Fibroblast of lung (primary cell): ENCODE results near the gene CRHR1. TPM values are rescaled to one million over a fixed set of nuclear protein-coding genes. Genes with fewer than 3 reads are reported as not detected.
"Not testable (repeated sequence)": the region's sequence is repeated elsewhere in the genome, so short reads cannot be mapped to it uniquely, and the experiment has no call there.

Experiments used
- DNase-seq, 2 donors: peaks; one replicate each; pipeline versions ENCODE4 v3.0.0 to v3.0.0-alpha.2; 2010; ENCODE audit warnings: low read depth in 2 of 2
- H2AFZ ChIP-seq: 2 replicates; pipeline ENCODE4 v1.5.1; 2012; ENCODE audit warnings: low read length, control low read depth, inconsistent platforms
- H3K27ac ChIP-seq: 2 replicates; pipeline ENCODE4 v1.5.1; 2011; ENCODE audit warnings: low read length, control low read depth; ENCODE audit not compliant: insufficient read depth
- H3K27me3 ChIP-seq: 2 replicates; pipeline ENCODE4 v1.5.1; 2011; ENCODE audit warnings: mild to moderate bottlenecking, low read length; ENCODE audit not compliant: control insufficient read depth, insufficient read depth
- H3K36me3 ChIP-seq: 2 replicates; pipeline ENCODE4 v1.5.1; 2011; ENCODE audit warnings: low read length; ENCODE audit not compliant: control insufficient read depth, insufficient read depth
- H3K4me1 ChIP-seq: 2 replicates; pipeline ENCODE4 v1.5.1; 2011; ENCODE audit warnings: low read length; ENCODE audit not compliant: control insufficient read depth, insufficient read depth; ENCODE audit errors: extremely low read depth
- H3K4me2 ChIP-seq: 2 replicates; pipeline ENCODE4 v1.5.1; 2011; ENCODE audit warnings: low read length, control low read depth; ENCODE audit not compliant: insufficient read depth; ENCODE audit errors: extremely low read depth
- H3K4me3 ChIP-seq, 4 experiments: fragments of 200-600 bp in 1 of 4; sonication (generic) in 1 of 4; replicated peaks in 1 of 4; 2 replicates each; pipeline ENCODE4 v1.5.1; 2011 to 2016; ENCODE audit warnings: low read length in 4 of 4, low read depth in 3 of 4, mild to moderate bottlenecking in 3 of 4, control low read depth in 2 of 4, inconsistent platforms in 1 of 4, mixed read lengths in 1 of 4; ENCODE audit not compliant: insufficient read depth in 1 of 4; ENCODE audit errors: control extremely low read depth in 1 of 4
- H3K79me2 ChIP-seq: 2 replicates; pipeline ENCODE4 v1.5.1; 2012; ENCODE audit warnings: mild to moderate bottlenecking, low read length, inconsistent platforms; ENCODE audit not compliant: control insufficient read depth, insufficient read depth
- H3K9ac ChIP-seq: 2 replicates; pipeline ENCODE4 v1.5.1; 2011; ENCODE audit warnings: mild to moderate bottlenecking, low read length, control low read depth; ENCODE audit not compliant: insufficient read depth
- H3K9me3 ChIP-seq: 2 replicates; pipeline ENCODE4 v1.5.1; 2012; ENCODE audit warnings: low read depth, low read length; ENCODE audit not compliant: control insufficient read depth, insufficient read depth
- H4K20me1 ChIP-seq: 2 replicates; pipeline ENCODE4 v1.5.1; 2011; ENCODE audit warnings: low read length; ENCODE audit not compliant: control insufficient read depth, insufficient read depth; ENCODE audit errors: extremely low read depth
- EZH2 ChIP-seq: IDR thresholded peaks from 2 replicates; pipeline ENCODE4 v1.5.1; 2012; ENCODE audit warnings: low read length, control low read depth, mild to moderate bottlenecking; ENCODE audit errors: missing control alignments
- polyA plus RNA-seq, 2 donors: library from polyadenylated mRNA; depleted of rRNA in 1 of 2; stranded (reverse) in 1 of 2; unstranded in 1 of 2; fragments of >200 nt; gene quantifications; 2 replicates each; pipeline ENCODE4 v1.2.1, GENCODE V29; 2011 to 2012; ENCODE audit warnings: missing spikeins in 1 of 2
- total RNA-seq: library from RNA; depleted of rRNA; stranded (reverse); fragments of >200 nt; gene quantifications from 2 replicates; pipeline ENCODE4 v1.2.1, GENCODE V29; 2014
- TF ChIP-seq, protein P1 (sequence below), 2 donors: IDR thresholded peaks in 1 of 2; conservative IDR thresholded peaks in 1 of 2; 1 replicate in 1 of 2; 2 replicates in 1 of 2; pipeline ENCODE4 v1.5.1; 2011 to 2012; ENCODE audit warnings: low read length in 2 of 2, control low read depth in 1 of 2, inconsistent platforms in 1 of 2, low read depth in 1 of 2, mild to moderate bottlenecking in 1 of 2

Gene CRHR1
- total and polyA plus RNA-seq, 2 donors (not counting 1 experiment from before 2014, with no cell fraction given) = not detected

DNA sequence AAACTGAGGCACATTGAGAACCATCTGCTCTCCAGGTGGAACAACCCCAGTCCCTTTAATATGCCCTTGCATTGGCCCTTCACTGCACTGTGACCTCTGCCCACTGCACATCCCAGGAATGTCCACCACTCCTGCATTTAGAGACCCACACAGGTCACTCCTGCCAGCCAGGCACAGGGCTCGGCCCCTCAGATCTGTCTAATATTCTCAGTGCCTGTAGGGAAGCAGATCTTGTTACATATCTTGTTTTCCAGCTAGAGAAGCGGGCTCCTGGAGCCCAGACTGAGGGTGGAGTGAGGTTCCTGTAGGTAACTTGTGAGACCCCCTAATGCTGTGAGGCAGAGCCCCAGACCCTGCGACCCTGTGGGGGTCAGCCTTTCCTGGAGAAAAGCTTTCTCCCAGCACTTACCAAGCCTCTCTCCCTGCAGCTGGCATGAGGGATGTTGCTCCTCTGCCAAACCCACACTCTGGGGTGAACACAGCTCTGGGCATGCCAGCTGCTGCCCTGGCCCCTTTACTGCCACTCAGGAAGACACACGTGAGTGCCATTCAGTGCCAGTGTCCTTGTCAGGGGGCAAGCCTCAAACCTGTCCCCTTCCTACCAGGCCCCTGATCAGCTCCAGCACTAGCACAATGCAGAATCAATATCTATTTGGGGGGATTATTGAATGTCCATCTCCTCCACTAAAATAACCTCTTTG is 40.3 kb upstream of the CRHR1 start:
- Histone ChIP-seq H3K27me3 (no peaks in the 10 kb centered on the region), H4K20me1 (no peaks in the 10 kb centered on the region), H3K79me2 (no peaks in the 10 kb centered on the region), H3K36me3 (no peaks in the 10 kb centered on the region), H3K4me1 (no peaks in the 10 kb centered on the region), H3K4me2 (no peak overlapping the region), H3K9ac (no peak overlapping the region), H2AFZ (no peak overlapping the region), H3K4me3 (no peak overlapping the region), H3K27ac (no peak overlapping the region), H3K9me3 (no peaks in the 10 kb centered on the region)
- no peak for DNase-seq
- TF ChIP-seq, protein P1, sequence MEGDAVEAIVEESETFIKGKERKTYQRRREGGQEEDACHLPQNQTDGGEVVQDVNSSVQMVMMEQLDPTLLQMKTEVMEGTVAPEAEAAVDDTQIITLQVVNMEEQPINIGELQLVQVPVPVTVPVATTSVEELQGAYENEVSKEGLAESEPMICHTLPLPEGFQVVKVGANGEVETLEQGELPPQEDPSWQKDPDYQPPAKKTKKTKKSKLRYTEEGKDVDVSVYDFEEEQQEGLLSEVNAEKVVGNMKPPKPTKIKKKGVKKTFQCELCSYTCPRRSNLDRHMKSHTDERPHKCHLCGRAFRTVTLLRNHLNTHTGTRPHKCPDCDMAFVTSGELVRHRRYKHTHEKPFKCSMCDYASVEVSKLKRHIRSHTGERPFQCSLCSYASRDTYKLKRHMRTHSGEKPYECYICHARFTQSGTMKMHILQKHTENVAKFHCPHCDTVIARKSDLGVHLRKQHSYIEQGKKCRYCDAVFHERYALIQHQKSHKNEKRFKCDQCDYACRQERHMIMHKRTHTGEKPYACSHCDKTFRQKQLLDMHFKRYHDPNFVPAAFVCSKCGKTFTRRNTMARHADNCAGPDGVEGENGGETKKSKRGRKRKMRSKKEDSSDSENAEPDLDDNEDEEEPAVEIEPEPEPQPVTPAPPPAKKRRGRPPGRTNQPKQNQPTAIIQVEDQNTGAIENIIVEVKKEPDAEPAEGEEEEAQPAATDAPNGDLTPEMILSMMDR (conservative IDR thresholded peaks at IDR 0.05 in 1 of 2, IDR thresholded peaks at IDR 0.05 in 1 of 2; ENCODE audit: low read depth in 1 of 2, low read length in 2 of 2) = no peak
- TF ChIP-seq EZH2 = no peak

DNA sequence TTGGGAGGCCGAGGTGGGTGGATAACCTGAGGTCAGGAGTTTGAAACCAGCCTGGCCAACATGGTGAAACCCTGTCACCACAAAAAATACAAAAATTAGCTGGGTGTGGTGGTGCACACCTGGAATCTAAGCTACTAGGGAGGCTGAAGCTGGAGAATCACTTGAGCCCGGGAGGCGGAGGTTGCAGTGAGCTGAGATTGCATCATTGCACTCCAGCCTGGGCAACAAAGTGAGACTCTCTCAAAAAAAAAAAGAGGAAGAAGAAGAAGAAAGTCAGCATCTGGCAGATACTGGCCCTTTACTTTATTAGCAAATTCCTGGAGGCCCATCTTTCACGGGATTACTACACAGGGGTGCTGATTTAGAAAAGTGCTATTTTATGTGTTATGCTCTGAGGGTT is 39.3 kb upstream of the CRHR1 start:
- not testable (repeated sequence) for H3K9me3 ChIP-seq, H4K20me1 ChIP-seq, DNase-seq, H3K9ac ChIP-seq, H3K36me3 ChIP-seq, H2AFZ ChIP-seq, H3K79me2 ChIP-seq, H3K4me3 ChIP-seq, H3K4me1 ChIP-seq, H3K27ac ChIP-seq, H3K4me2 ChIP-seq, H3K27me3 ChIP-seq

DNA sequence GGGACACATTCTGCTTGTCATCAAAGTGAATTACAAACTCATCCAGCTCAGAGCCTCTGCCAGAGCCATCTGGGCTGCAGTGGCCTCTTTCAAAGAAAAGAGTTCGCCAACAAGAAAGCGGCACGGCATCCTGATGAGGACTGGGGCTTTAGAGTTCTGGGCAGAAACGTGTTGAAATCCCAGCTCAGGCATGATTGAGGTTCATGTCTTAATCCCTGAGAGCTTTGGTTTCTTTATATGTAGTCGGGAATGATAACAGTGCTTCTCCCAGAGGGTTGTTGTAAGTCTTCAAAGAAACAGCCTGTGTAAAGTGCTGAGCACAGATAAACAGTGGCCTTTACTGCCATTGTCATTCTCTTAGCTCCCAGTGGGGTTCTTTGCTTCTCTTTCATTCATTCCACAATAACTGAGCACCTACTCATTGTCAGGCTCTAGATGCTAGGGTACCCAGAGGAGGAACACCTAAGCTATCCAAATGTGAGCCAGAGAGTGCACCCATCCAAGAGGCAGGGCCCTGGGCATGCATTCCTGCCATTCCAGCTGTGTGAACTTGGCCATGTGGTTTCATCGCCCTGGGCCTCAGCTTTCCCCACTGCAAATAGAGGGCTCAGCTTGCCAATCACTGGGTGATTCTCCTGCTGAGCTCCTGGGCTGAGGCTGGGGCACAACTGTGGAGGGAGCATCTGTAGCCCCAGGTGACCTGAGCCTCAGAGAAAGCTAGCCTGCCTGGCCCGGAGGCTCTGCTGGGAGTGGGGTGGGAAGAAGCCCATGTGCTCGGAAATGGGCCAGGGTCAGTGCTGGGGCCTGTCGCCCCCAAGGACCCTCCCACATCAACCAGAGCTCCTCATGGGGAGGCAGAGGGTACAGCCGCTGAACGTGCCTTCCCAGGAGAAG is 38.3 kb upstream of the CRHR1 start:
- no peak for DNase-seq
- H3K27ac ChIP-seq = no peak overlapping the region
- H3K27me3 ChIP-seq = no peaks in the 10 kb centered on the region
- H3K9ac ChIP-seq = no peak overlapping the region
- no peak overlapping the region for H2AFZ ChIP-seq
- no peak overlapping the region for H3K4me3 ChIP-seq
- TF ChIP-seq EZH2 = no peak
- TF ChIP-seq, protein P1 (conservative IDR thresholded peaks at IDR 0.05 in 1 of 2, IDR thresholded peaks at IDR 0.05 in 1 of 2; ENCODE audit: low read depth in 1 of 2, low read length in 2 of 2) = no peak
- no peak overlapping the region for H3K4me2 ChIP-seq
- H3K9me3 ChIP-seq = no peaks in the 10 kb centered on the region
- H3K4me1 ChIP-seq = no peaks in the 10 kb centered on the region
- H3K79me2 ChIP-seq = no peaks in the 10 kb centered on the region
- no peaks in the 10 kb centered on the region for H4K20me1 ChIP-seq
- no peaks in the 10 kb centered on the region for H3K36me3 ChIP-seq
